Hindlimb muscle (tissue), 1 donor: ENCODE results near the gene KIF26B. TPM values are rescaled to one million over a fixed set of nuclear protein-coding genes. Genes with fewer than 3 reads are reported as not detected.
"Not testable (repeated sequence)": the region's sequence is repeated elsewhere in the genome, so short reads cannot be mapped to it uniquely, and the experiment has no call there.

ENCODE experiments used
- DNase-seq: peaks from one replicate; pipeline ENCODE4 v3.0.0-alpha.2; 2013
- polyA plus RNA-seq: library from polyadenylated mRNA; unstranded; fragments of 120-200 nt; gene quantifications from one replicate; pipeline ENCODE4 v1.2.1, GENCODE V29; 2013; ENCODE audit not compliant: insufficient read length

Gene KIF26B
- polyA plus RNA-seq, 1 donor: 0.99 TPM

- no peak for DNase-seq
Observed at GRCh38 chr1:245288796-245289195, 134.0 kb downstream of the KIF26B start.

DNA sequence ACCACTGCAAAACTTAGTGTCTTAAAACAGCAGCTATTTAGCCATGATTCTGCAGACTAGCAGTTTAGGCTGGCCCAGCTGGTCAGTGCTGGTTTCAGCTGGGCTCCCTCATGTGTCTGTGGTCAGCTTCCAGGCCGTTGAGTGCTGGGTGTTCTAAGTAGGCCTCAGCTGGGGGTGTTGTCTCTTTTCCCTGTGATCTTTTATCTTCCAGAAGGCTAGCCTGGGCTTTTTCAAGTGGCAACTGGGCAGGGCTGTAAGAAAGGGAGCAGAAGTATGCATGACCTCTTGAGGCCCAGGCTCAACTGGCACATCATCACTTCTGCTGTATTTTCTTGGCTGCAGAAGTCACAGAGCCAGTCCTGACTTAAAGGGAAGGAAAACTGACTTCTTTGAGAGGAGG lies 136.1 kb downstream of the KIF26B start:
- no peak for DNase-seq

GRCh38 chr1:245291351-245291750 lies 136.6 kb downstream of the KIF26B start:
- DNase-seq: no peak

DNA sequence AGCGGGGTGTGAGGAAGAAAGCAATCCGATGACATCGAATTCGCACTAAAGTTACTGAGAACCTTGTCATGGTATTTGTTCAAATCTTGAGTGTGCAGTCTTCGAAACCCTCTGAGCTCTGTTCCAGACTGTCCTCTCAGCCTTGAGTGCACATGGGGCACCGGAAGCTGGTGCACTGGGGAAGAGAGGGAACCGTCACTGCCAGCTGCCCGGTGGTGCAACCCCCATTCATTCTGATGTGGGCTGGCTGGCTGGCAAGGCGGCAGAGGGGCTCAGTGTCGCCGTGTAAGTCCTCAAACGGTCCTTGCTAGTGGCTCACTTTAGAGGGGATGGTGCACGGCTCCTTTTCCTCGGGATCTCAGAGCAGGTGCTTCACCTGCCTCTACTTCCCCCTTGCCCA lies 137.4 kb downstream of the KIF26B start:
- no peak for DNase-seq

GRCh38 chr1:245292553-245292952 lies 137.8 kb downstream of the KIF26B start:
- no peak for DNase-seq

DNA sequence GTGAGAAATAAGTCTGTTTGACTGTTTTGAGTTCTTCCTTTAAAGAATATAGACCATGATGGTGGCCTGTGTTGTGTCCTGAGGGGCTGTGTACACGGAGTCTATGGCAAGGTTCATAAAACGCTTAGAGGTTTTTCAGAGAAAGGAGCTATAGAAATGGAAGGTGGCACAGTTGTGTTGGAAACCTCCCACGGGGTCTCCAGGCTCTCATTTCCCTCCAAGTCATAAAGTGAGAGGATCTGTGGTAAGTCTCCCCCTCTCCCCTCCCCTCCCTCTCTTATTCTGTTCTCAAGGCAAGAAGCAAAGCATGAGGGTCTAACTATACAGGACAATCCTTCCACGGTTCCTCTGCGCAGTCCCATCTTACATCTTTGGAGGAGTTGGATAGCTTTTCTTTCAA lies 139.2 kb downstream of the KIF26B start:
- DNase-seq: no peak

- no peak for DNase-seq
Observed at GRCh38 chr1:245298781-245299180, 144.0 kb downstream of the KIF26B start.

DNA sequence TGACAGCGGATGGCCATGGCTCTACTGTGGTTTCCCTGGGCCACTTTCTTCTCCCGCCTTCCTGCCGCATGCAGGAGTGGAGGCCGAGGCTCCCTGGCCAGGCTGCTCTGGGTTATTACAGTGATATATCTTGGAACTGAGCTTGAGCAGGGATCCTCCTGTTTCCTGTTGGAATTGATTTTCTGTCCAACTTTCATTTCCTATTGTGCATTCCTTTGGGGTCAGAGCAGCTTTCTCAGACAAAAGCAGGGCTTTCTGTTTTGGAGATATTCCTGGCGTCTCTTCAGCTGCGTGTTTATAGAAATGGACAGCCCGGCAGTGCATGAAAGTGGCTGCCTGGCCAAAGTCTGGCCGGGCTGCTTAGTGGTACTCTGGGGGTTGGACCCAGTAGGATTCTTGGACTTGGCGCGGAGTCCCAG lies 146.4 kb downstream of the KIF26B start:
- DNase-seq: peak; percentile 63

DNA sequence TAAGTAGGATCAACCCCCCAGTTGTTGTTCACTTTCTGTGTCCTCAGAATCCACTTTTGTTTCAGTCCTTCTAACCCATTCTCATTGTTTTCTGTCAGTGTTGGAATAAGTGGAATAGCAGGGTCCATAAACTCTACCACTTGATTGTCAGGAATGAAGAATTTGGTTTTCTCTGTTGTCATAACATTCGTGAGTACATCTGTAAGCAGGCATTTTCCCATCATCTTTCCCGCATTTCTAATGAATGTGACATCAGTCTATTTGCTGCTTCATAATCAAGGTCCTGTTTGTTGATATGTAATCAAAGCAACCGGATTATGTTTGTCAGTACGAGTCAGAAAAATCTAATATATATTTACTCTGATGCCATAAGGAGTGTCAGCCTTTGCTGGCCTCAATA lies 147.1 kb downstream of the KIF26B start:
- DNase-seq: no peak

DNA sequence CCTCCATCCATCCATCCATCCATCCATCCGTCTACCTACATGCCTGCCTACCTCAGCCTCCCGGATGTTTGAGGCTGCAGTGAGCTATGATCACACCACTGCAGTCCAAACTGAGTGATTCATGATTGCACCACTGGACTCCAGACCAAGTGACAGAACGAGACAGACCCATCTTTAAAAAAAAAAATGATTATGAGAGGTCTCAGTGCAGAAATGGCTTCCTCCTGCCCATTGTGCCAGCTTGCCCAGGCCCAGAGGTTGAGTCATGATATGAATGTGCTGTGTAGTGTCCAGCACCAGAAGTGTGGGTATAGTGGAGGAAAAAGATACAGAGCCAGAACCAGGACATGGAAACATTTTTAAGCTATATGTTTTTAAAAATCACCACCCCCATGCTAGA lies 149.9 kb downstream of the KIF26B start:
- no peak for DNase-seq

DNA sequence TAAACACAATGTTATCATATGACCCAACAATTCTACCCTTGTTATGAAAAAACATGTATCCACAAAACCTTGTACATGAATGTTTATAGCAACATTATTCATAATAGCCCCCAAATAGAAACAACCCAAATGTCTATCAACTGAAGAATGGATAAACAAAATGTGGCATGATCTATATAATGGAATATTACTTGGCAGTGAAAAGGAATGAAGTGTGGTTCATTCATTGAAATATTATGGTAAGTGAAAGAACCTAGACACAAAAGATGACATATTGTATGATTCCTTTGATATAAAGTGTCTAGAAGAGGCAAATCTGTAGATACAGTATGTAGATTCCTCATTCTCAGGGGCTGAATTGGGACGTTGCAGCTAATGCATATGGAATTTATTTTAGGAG lies 151.2 kb downstream of the KIF26B start:
- no peak for DNase-seq

GRCh38 chr1:245306628-245307410 lies 152.0 kb downstream of the KIF26B start:
- DNase-seq: no peak

- no peak for DNase-seq
Observed at GRCh38 chr1:245310571-245311531, 156.1 kb downstream of the KIF26B start.

DNA sequence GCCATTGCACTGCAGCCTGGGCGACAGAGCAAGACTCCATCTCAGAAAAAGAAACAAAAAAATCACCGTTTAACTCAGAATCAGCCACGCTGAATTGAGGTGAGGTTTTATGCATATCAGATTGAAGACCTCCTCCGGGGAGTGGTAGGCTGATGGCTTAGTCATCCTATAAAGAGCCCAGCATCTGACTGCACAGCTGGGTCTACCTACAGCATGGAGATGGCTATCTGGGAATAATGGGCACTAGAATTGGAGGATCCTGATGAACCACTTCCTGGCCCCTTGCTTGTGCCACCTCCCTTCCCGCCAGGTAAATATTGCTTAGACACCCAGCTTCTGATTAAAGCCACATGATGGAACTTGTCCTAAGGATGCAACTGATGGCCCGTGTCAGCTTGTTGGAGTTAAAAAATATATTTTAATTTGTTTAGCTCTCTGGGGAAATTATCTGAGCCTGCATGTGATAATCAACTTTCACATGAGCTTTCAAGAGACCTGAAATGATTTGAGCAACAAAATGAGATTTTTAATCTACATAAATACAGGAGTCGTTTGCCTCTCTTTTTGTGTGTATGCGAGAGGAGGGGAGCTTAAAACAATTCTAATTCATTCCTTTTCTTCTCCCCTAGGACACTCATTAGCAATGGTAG lies 157.2 kb downstream of the KIF26B start:
- DNase-seq: no peak

DNA sequence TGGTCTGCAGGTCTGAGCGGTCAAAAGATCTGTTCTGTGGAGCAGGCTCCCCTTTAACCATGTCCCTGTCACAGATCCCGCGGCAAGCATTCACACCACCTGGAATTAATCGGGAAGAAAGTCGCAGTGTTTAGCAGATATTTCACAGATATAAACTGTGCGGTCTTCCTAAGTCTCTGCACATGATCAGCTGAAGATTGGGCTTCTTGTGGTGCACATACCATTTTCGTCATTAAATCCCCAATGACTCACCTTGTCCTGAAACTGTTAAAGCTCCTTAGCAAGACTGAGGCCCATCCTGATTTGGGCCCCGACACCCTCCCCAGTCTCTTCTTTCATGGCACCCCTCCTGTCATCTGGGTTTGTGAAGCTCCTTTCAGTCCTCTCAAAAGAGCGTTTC lies 158.8 kb downstream of the KIF26B start:
- DNase-seq: no peak

DNA sequence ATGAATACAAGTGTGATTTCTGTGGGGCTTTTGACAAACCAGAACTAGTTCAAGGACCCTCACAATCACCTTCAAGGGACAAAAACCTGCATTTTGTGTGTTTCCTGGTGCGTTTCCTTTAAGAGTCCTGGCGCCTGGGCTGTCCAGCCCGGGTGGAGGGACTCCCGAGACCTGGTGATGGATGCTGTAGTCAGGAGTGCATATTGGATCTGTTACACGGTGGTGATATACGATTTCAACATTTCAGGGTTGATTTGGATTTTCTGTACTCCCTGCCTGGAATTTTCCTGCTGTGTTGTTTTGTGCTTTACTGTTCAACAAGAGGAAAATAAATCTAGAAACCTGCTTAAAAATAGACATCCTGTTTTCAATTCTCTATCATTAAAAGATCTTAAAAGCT lies 162.0 kb downstream of the KIF26B start:
- no peak for DNase-seq

- no peak for DNase-seq
Observed at GRCh38 chr1:245317217-245317616, 162.4 kb downstream of the KIF26B start.

GRCh38 chr1:245319094-245319493 lies 164.3 kb downstream of the KIF26B start:
- DNase-seq: no peak

DNA sequence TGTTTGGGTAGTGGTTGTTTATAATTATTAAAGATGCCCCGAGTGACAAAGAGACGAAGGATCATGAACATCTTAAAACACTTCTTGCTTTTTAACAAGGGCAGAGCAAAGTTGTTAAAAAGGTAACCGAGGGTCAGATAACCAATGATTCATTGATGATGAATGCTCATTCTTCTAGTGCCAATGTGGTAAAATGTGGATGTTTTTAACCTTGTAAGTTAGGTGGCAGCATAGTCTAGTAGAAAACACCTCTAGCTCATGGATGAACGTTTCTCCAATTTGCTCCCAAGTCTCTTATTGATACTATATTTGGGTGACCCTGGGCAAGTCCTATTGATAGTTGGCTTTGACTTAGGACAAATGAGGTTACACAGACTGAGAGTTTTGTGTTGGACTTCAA lies 167.9 kb downstream of the KIF26B start:
- DNase-seq: no peak

DNA sequence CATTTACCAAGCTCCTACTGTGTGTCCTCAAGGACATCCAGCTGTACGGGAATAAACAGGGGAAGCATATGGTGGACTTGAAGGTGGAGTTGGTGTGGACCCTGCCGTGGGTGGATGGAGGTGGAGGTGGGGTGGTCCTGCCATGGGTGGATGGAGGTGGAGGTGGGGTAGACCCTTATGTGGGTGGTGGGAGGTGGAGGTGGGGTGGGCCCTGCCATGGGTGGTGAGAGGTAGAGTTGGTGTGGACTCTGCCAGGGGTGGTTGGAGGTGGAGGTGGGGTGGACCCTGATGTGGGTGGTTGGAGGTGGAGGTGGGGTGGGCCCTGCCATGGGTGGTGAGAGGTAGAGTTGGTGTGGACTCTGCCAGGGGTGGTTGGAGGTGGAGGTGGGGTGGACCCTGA lies 169.0 kb downstream of the KIF26B start:
- not testable (repeated sequence) for DNase-seq

GRCh38 chr1:245325922-245326795 lies 171.4 kb downstream of the KIF26B start:
- no peak for DNase-seq

DNA sequence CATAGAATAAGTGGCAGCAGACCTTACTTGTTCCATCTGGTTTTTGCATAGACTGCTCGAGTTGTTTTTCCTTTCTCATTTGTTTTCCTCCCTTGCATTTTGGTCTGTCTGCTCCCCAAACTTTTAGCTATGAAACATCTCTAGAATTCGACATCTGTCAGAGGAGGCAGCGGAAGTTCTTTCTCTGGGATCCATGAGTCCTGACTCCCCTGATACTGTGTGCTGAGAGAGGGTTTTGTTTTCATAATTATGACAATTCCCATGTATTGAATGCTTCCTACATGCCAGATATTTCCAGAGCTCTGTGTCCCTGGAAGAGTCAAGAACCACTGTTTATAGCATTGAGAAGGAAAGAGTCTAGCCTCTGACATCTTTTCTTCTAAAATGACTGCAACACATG lies 172.6 kb downstream of the KIF26B start:
- DNase-seq: no peak
